HG03575 (cell line): ENCODE measurements around the gene TBX19.

Source experiments
- ATAC-seq: cut with Tn5 transposase; IDR thresholded peaks from one replicate; pipeline ENCODE4 v1.9.1; 2021; ENCODE audit not compliant: unreplicated experiment, insufficient number of reproducible peaks, low FRiP score; ENCODE audit errors: extremely low read depth

Gene TBX19

DNA sequence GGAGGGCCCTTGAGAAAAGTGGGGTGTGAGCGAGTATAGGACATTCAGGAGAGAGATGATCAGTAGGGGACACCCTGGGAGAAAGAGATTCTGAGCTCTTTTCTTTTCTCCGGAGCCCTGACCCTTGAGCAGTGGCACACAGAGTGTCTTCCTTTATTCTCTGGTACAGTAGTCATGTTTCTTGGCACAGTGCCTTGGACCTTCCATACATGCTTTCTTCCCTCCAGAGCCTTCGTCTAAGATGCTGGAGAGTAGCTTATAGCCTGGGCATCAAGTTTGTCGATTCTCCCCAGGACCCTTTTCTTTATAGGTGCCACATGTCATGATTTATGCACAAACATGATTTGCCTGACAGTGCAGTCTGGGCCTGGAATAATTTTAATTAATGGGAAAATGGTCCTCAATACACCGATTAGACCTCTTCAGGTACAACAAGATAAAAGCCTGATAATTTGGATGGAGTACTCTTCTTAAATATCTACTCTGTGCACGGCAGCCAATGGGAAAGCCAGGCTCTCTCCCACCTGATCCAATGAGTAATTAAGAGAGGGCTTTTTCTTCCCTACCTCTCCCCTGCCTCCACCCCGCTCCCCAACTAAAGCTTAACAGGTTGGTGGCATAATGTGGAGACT, at the start of gene TBX19:
TBX19 (plus strand) TSS at position 582 of the 632 bp plus-strand sequence. CDS start 214 bp downstream, outside the sequence.
- no peak for ATAC-seq

DNA sequence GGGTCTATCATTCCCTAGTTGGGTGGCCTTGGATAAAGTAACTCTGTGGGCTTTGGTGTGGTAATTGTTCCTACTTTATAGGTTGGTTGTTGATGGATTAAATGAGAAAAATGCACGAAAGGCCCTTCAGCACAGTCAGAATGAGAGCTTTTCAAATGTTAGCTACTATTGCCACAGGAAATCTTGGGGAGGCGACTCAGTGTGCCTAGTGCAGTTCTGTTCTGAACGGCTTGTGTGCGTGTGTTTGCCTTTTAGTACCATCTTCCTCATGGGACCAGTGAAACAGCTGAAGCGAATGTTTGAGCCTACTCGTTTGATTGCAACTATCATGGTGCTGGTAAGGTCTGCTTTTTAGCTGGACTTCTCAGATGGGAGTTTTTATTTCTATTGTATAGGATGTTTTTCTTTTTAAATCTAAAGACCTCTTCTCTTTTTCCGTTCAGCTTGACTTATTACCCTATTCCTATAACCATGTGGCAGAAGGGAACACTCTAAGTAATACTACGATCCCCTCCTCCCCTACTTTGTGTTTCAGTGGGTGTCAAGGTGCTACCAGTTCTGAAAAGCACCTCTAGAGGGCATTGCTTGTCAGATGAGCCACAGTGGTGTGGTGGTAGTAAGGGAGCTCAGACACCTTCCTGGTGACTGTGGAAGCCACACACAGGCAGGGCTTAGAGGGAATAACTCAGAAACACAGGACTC, 45.7 kb upstream of the TBX19 start:
- no peak for ATAC-seq

DNA sequence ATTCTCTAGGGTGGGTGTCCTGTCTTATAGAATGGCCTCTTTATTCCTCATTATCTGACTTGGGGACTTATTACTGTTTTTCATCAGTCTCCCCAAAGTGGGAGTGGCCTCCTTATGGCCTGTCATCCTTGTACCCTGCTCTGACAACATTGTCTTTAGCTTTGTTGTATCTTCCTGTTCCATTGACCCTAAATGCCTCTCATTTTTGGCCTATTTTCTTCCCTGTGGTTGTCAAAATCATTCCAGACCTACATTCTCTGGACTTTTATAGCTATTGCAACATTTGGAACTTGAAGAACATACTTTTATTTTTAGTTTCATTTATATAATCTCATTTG, 45.2 kb upstream of the TBX19 start:
- no peak for ATAC-seq

DNA sequence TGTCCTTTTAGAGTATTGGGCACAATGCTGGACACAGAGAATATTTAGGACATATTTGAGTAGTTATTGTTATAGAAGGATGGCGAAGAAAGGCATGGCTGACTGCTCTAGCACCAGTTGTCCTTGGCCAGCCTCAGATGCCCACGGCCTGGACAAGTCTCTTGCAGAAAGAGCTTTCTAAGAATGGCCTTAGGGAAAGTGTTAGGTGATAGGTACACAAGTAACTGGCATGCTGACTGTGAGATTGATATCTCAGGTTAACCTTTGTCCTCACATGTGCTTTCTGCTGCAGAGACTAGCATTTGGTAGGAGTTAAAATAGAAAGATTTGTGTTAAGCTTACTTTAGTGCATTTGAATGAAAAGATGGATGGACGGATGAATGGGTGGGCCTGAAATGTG, 44.7 kb upstream of the TBX19 start:
- ATAC-seq = no peak

DNA sequence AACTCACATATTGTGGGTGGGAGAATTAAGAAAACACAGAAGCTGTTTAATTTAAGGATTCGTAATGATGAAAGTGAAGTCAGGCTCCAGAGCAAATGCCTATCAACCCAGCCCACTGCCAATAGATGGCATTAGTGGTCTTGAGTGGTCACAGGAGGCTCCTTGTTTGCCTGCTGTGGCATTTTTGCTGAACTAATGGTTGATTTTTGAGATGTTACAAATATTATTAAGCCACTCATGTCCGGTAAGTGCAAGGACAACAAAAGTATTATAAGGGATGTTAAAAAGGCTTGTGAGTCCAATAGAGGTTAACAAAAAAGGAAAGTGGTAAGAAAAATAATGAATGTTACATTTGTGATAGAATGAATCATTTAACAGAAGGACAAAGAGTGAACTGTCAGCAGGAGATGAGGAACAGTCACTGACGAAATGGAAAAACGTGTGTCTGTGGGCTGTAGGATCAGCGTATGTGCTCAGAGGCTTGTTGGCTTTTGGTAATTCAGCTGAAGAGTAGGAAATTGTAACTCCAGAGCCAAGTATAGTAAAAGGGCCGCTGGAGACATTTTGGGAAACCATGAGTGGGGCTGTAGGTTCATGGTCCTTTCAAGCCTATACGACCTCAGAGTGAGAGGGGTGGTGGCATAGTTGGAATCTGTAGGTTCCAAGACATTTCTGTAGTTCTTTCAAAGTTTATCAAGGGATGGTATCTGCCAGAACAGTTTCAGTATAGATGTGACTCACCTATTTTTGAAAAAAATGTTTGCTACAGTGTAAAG, 43.7 kb upstream of the TBX19 start:
- ATAC-seq = no peak

DNA sequence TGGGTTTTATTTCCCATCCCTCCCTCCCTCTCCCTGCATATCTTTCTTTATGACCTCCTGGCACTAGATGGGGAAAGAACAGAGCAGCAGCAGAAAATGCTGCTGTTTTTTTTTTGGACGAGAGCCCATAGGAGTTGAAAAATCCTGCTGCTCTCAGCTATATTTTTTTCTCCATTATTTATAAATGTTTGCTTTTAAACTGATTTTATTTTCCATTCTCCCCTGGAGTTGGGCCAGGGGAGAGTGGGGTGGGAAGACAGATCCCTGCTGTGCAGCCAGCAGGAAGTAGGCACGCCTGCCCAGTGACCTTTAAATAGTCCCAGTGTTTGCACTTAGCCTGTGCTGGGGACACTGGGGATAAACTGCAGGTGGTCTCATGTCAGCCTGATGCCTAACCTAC, 37.5 kb upstream of the TBX19 start:
- no peak for ATAC-seq

DNA sequence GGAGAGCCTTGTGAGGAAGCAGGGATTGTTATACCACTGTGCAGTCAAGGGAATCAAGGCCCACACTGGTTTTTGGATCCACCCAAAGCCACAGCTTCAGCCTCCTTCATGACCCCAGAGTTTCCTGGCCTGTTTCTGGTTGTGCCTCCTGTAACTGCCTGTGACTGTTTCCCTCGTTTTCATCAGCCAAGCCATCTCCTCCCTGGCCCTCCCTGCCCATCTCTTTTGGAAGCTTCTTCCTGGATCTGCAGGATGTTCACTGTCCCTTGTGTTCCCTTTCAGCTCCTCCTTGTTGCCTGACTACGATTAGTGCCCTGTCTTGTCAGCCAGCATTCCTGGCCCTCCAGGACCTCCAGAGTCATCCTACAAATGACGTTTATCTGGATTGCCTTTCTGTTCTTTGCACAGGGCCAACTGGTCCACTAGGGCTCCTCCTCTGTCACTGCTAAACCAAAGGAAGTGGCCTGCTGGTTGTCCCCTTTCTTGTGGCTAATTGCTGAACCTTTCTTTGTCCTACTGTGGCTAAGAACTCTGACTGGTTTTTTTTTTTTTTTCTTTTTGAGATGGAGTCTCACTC, 37.0 kb upstream of the TBX19 start:
- ATAC-seq = no peak

DNA sequence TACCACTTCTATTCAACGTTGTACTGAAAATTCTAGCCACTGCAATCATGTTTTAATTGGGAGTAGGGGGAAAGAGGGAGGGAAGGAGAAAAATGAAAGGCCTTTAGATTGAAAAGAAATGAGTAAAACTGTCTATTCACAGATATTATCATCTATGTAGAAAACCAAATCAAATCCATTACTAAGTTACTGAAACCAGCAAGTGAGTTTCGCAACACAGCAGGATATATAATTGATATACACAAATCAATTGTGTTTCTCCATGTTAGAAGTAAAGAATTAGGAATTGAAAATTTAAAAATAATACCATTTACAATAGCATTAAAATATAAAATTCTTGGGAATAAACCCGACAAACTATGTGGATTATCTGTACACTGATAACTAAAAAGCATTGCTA, 35.6 kb upstream of the TBX19 start:
- no peak for ATAC-seq

DNA sequence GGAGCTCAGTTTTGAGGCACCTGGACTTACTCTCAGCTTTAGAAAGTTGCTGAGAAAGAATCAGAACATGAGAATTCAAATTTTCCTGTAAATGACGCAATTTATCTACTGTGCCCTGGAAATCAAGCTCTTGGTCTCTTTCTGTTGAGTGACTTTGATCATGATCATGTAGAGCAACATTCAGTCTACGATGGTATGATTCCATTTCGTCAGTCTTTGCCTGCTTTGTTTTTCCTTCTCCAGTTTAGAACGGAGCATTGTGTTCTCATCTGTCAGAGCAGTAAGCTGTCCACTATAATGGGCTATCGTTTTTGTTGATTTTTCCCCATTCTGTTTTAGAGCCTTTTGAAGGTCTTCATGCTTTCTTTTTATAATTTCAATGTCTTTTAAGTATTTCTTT, 34.2 kb upstream of the TBX19 start:
- no peak for ATAC-seq

DNA sequence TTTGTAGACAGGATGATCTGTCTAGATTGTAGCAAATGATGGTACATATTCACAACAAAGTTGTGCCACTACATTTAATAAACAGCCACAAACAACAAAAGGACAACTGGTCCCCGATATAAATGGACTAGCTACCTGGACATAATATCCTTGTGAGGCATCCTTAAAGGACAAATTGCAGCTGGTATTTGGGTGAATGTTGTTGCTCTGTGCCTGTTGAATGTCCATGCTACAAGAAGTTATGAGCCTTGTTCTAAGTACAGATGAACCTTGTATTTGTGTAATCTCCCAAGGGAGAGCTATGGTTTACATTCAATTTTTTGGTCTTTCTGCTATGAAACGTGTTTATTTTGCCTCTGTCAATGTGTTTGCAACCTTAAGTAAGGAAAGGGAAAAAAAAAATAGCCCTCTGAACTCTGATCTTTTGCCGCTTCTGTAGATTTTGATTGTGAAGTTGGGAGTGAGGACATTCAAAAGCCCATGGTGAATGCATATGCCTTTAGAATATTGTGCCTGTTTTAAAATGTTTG, 28.4 kb upstream of the TBX19 start:
- ATAC-seq = no peak

DNA sequence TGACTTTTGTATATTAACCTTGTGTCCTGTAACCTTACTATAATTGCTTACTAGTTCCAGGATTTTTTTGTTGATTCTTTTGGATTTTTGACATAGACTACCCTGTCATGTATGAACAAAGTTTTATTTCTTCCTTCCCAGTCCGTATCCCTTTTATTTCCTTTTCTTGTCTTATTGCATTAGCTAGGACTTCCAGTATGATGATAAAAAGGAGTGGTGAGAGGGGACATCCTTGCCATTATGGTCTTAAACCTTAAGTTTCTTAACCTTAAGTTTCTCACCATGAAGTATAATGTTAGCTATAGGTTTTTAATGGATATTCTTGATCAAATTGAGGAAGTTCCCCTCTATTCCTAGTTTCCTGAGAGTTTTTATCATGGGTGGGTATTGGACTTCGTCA, 24.5 kb upstream of the TBX19 start:
- ATAC-seq = no peak

DNA sequence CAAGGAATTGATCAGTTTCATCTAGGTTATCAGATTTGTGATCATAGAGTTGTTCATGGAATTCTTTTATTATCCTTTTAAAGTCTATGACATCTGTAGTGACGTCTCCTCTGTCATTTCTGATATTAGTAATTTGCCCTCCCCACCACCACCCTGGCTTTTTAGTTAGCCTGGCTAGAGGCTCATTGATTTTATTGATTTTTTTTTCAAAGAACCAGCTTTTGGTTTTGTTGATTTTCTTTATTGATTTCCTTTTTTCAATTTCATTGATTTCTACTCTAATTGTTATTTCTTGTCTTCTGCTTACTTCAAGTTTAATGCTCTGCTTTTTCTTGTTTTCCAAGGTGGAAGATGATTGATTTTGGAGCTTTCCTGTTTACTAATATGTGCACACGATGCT, 23.3 kb upstream of the TBX19 start:
- ATAC-seq = no peak

DNA sequence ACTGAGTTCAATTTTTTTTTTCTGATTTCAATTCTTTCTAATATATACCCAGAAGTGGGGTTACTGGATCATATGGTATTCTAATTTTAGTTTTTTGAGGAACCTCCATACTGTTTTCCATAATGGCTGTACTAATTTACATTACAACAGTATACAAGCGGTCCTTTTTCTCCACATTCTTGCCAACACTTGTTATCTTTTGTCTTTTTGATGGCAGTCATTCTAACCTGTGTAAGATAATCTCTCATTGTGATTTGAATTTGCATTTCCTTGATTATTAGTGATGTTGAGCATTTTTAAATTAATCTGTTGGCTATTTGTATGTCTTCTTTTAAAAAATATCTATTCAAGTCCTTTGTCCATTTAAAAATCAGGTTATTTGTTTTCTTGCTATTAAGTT, 21.1 kb upstream of the TBX19 start:
- ATAC-seq = no peak

DNA sequence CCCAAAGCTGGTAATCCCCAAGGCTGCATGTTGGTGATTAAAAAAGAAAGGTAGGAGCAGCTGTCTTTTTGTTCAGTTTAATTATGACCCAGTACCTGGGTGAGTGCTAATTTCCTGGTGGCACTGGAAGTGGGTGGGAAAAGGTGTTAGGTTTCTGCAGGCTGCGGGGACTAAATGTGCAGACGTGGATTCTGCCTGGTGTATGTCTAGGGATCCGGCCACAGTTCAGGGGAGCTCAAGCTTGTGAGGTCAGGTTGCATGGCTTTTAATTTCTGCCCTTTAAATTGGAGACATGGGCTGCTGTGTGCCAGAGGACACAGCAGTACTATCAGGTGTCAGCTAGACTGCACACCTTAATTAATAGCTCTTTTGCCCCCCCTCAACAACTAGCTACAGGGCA, 20.3 kb upstream of the TBX19 start:
- no peak for ATAC-seq

DNA sequence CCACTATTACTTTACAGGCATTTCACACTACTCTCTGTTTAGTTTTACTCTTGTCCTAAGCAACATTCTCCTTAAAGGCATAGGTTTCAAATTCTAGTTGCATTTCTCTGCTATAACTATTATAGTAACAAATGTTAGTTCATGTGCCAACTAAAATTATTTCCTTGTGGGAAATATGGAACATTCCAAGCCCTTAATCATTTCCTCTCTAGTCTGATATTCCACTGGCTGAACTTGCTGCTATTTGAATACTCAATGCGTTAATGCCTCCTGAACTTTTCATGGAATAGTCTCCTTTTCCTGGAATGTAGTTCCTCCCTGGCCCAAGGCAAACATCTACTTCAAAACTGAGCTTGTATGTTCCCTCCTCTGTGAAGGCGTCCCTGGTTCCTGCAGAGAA, 19.3 kb upstream of the TBX19 start:
- ATAC-seq = no peak

DNA sequence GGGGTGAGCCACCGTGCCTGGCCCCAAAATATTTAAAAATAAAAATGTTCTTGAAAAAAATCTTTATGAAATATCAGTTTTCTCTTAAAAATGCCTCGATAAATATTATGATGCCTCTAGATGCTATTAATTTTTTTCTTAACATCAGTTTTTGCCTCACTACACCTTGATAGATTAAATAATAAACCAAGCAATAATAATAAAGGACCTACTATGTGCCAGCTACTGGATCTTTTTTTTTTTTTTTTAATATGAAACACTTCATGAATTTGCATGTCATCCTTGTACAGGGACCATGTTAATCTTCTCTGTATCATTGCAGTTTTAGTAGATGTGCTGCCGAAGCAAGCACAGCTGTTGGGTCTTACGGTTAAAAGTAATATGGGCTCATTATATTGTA, 17.5 kb upstream of the TBX19 start:
- no peak for ATAC-seq

DNA sequence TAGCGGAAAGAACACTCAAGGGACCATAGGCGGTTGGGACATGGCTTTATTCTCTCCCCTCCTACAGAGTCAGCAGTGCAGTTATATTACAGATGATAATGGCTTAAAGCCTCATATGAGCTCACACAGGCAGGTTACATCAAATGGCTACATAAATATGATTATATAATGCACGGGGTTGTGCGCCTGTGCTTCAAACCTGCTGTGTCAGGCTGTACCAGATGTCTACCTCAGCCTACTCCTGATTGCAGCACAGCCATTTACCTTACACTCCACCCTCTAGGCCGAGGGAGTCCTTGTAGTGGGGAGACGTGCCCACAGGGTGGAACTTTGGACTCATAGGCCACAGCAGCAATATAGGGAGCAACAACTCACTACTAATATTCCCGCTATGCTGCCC, 16.4 kb upstream of the TBX19 start:
- ATAC-seq = no peak

DNA sequence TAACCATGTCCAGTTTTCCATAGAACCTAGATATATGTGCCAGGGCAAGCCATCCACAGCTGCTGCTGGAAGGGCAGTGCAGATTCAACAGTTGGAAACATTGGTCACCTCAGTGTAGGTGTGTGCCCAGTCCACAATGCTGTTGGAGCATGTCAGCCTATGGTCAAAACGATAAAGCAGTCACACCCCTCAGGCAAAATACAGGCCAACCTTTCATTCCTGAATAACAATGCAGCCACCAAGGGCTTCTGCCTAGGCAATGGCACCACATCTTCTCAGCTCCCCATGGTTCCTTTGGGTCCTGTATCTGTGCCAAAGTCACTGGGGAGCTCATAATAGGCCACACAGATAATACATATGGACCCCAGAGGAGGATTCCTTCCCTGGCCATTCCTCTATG, 15.1 kb upstream of the TBX19 start:
- ATAC-seq = no peak

DNA sequence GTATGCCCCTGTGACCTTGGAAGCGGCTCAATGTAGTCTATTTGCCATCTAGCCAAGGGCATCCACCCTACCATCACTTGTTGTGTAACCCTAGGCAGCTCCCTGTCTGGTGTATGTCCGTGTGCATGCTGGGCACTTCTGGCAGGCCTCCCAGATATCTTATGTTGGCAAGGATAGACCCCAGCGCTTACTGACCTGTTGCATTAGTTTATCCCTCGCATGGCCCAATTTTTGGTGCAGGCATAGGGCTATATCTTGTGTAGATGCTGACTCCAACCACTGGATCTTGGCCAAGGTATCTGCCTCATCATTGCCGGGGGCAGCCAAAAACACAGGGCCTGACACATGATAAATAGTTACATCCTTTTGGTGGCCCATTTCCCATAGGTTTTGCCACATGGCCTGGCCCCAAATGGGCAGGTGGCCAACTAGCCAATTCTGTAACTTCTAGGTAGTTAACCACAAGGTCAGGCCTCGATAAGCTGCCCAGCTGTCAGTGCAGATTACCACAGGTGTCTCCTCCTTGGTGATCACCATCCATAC, 14.0 kb upstream of the TBX19 start:
- no peak for ATAC-seq

DNA sequence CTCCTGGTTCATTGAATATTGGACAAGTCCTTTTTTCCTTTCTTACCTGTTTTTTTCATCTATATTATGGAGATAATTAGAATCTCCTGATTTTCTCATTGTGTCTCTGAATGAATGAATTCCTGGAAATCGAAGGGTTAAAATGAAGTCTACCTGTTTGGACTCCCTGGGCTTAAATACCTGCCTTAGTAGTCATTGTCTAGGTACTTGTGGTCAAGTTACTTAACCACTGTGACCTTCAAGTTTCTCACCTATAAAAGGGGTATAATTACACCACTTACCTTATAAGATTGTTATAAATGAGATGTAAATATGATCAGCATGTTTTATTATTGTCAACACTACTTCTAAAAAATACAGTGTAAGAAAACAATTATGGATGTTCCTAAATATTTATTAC, 9.0 kb upstream of the TBX19 start:
- ATAC-seq = no peak
